K562 (cell line): ENCODE measurements around the gene PTPRU. TPM values are rescaled to one million over a fixed set of nuclear protein-coding genes. Genes with fewer than 3 reads are reported as not detected.

Source experiments
- CBX8 ChIP-seq: fragments of 200-600 bp; sonication (generic); IDR thresholded peaks from 2 replicates; pipeline ENCODE4 v1.6.1; 2012; ENCODE audit warnings: borderline replicate concordance, mixed run types, low read depth, mild to moderate bottlenecking, moderate library complexity, mixed read lengths, low read length, control low read depth, inconsistent platforms; ENCODE audit not compliant: poor library complexity, severe bottlenecking; ENCODE audit errors: extremely low read depth
- CHCHD3 ChIP-seq: fragments of 250-450 bp; sonication (Bioruptor Pico); IDR thresholded peaks from 2 replicates; pipeline ENCODE4 v2.1.2; 2022; ENCODE audit warnings: mild to moderate bottlenecking
- CREBBP ChIP-seq: IDR thresholded peaks from one replicate; pipeline ENCODE4 v1.6.1; 2012; ENCODE audit warnings: low read depth, mild to moderate bottlenecking, control low read depth, inconsistent platforms, low read length
- HEY1 ChIP-seq: fragments of 250-450 bp; sonication (Bioruptor Pico); IDR thresholded peaks from 2 replicates; pipeline ENCODE4 v1.5.0; 2020; ENCODE audit warnings: mild to moderate bottlenecking, moderate library complexity, borderline replicate concordance
- L3MBTL2 ChIP-seq: fragments of 450-650 bp; IDR thresholded peaks from 2 replicates; pipeline ENCODE4 v1.6.1; 2016; ENCODE audit warnings: mild to moderate bottlenecking, moderate library complexity
- NCOR1 ChIP-seq: fragments of 450-650 bp; IDR thresholded peaks from 2 replicates; pipeline ENCODE4 v1.6.1; 2016; ENCODE audit warnings: mild to moderate bottlenecking, moderate library complexity
- NFATC3 ChIP-seq: fragments of 450-650 bp; IDR thresholded peaks from 2 replicates; pipeline ENCODE4 v1.6.1; 2017; ENCODE audit warnings: mild to moderate bottlenecking
- NR2F6 ChIP-seq: fragments of 450-650 bp; formaldehyde crosslinking; IDR thresholded peaks from 2 replicates; pipeline ENCODE4 v1.4.0; 2020; ENCODE audit warnings: mild to moderate bottlenecking
- SP1 ChIP-seq: sonication (generic); formaldehyde crosslinking; IDR thresholded peaks from 2 replicates; pipeline ENCODE4 v1.8.1; 2022; ENCODE audit warnings: mild to moderate bottlenecking, missing genetic modification reagents
- TBL1XR1 ChIP-seq, 2 experiments: IDR thresholded peaks; 2 replicates each; pipeline ENCODE4 v1.6.1; 2012; ENCODE audit warnings: improper control_type of control experiment in 2 of 2, low read length in 2 of 2, mild to moderate bottlenecking in 1 of 2
- ZNF699 ChIP-seq: fragments of 250-450 bp; sonication (Bioruptor Pico); IDR thresholded peaks from 2 replicates; pipeline ENCODE4 v1.8.0; 2021; ENCODE audit warnings: mild to moderate bottlenecking, moderate library complexity; ENCODE audit not compliant: insufficient replicate concordance
- polyA plus RNA-seq, 8 experiments: library from polyadenylated mRNA; depleted of rRNA in 4 of 8; stranded (reverse) in 5 of 8; unstranded in 3 of 8; fragments of >200 nt; fragmentation: Nextera tagmentation in 2 of 8; fragmentation: Illumina TruSeq in 1 of 8; extraction: Ambion mirVana in 2 of 8; extraction: Trizol in 1 of 8; gene quantifications; 2 replicates each; pipeline versions ENCODE4 v1.2.1 to v1.2.3, GENCODE V29; 2011 to 2014; ENCODE audit warnings: inconsistent platforms in 1 of 8, missing spikeins in 1 of 8
- total RNA-seq, 7 experiments: library from RNA; depleted of rRNA in 6 of 7; stranded (reverse); fragments of >200 nt in 6 of 7; fragmentation: Illumina TruSeq in 2 of 7; extraction: Trizol in 2 of 7; gene quantifications; 2 replicates each; pipeline versions ENCODE4 v1.2.1 to v1.2.3, GENCODE V29; 2011 to 2021; ENCODE audit warnings: low replicate concordance in 1 of 7
- TF ChIP-seq, protein P1 (sequence below), 2 experiments: fragments of 450-650 bp; IDR thresholded peaks; 2 replicates each; pipeline ENCODE4 v1.6.1; 2016; ENCODE audit warnings: mild to moderate bottlenecking in 2 of 2, borderline replicate concordance in 1 of 2, low read depth in 1 of 2, moderate library complexity in 1 of 2
- TF ChIP-seq, protein P2 (sequence below), 3 experiments: fragments of 200-800 bp in 1 of 3; fragments of 250-450 bp in 1 of 3; fragments of 450-650 bp in 1 of 3; sonication (Bioruptor Pico) in 1 of 3; sonication (Bioruptor generic) in 1 of 3; formaldehyde crosslinking in 1 of 3; IDR thresholded peaks; 2 replicates each; pipeline versions ENCODE4 v1.6.1 to v1.8.0; 2016 to 2022; ENCODE audit warnings: mild to moderate bottlenecking in 2 of 3, missing genetic modification characterization in 2 of 3, missing compliant biosample characterization in 1 of 3, moderate library complexity in 1 of 3

Gene PTPRU
- total and polyA plus RNA-seq, 9 of the 15 experiments (the other 6 are each of a cell fraction or from before 2014, with no cell fraction given): 0.01 to 2.9 (median 1.0) TPM

GRCh38 chr1:29258189-29258975 lies 22.1 kb downstream of the PTPRU start (continued):
- TF ChIP-seq, protein P1, sequence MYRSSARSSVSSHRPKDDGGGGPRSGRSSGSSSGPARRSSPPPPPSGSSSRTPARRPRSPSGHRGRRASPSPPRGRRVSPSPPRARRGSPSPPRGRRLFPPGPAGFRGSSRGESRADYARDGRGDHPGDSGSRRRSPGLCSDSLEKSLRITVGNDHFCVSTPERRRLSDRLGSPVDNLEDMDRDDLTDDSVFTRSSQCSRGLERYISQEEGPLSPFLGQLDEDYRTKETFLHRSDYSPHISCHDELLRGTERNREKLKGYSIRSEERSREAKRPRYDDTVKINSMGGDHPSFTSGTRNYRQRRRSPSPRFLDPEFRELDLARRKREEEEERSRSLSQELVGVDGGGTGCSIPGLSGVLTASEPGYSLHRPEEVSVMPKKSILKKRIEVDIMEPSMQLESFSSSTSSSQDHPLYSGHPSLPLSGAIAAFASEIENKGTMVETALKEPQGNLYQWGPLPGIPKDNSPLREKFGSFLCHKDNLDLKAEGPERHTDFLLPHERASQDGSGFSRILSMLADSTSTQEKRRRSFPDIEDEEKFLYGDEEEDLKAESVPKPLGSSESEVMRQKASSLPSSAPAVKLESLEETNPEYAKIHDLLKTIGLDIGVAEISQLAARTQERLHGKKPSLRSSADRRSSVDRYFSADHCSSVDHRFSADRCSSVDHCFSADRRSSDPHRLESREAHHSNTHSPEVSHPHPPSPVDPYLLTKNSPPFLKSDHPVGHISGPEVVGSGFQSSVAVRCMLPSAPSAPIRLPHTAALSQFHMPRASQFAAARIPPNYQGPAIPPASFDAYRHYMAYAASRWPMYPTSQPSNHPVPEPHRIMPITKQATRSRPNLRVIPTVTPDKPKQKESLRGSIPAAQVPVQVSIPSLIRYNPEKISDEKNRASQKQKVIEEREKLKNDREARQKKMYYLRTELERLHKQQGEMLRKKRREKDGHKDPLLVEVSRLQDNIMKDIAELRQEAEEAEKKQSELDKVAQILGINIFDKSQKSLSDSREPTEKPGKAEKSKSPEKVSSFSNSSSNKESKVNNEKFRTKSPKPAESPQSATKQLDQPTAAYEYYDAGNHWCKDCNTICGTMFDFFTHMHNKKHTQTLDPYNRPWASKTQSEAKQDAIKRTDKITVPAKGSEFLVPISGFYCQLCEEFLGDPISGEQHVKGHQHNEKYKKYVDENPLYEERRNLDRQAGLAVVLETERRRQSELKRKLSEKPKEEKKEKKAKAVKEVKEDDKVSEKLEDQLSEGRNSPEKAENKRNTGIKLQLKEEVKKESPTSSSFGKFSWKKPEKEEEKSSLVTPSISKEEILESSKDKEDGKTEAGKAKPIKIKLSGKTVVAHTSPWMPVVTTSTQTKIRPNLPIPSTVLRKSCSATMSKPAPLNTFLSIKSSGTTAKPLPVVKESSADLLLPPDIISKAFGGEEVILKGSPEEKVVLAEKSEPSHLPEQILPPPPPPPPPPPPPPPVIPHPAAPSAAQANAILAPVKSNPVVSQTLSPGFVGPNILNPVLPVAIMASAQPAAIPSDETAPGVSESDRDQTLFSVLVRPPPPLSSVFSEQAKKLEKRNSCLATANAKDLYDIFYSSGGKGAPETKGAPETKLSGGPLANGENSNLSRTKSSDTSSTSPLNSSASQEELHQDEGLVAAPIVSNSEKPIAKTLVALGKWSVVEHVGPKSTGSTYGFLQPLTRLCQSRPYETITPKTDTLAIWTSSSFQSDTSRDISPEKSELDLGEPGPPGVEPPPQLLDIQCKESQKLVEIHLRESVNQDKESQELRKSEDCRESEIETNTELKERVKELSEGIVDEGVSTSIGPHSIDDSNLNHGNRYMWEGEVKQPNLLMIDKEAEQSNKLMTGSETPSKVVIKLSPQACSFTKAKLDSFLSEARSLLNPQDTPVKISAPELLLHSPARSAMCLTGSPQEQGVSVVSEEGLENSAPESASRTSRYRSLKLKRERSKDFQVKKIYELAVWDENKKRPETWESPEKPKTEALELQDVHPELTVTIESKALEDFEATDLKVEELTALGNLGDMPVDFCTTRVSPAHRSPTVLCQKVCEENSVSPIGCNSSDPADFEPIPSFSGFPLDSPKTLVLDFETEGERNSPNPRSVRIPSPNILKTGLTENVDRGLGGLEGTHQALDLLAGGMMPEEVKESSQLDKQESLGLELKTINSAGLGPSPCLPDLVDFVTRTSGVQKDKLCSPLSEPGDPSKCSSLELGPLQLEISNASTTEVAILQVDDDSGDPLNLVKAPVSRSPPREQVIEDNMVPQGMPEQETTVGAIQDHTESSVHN (IDR thresholded peaks at IDR 0.05; ENCODE audit: borderline replicate concordance in 1 of 2, low read depth in 1 of 2): no peak
- TF ChIP-seq HEY1: no peak
- peak; percentile 63 for TF ChIP-seq NCOR1
- no peak for TF ChIP-seq CREBBP
- 0 out of 4 replicates have a peak, but pooled peaks of 1 of the 2 experiments have one; percentile 23 for TF ChIP-seq TBL1XR1 (IDR thresholded peaks at IDR 0.05; ENCODE audit: low read length in 2 of 2)
- TF ChIP-seq CHCHD3 (CRISPR knock-in tag): no peak
- no peak for TF ChIP-seq L3MBTL2
- no peak for TF ChIP-seq NR2F6 (CRISPR knock-in tag)
- TF ChIP-seq, protein P2, sequence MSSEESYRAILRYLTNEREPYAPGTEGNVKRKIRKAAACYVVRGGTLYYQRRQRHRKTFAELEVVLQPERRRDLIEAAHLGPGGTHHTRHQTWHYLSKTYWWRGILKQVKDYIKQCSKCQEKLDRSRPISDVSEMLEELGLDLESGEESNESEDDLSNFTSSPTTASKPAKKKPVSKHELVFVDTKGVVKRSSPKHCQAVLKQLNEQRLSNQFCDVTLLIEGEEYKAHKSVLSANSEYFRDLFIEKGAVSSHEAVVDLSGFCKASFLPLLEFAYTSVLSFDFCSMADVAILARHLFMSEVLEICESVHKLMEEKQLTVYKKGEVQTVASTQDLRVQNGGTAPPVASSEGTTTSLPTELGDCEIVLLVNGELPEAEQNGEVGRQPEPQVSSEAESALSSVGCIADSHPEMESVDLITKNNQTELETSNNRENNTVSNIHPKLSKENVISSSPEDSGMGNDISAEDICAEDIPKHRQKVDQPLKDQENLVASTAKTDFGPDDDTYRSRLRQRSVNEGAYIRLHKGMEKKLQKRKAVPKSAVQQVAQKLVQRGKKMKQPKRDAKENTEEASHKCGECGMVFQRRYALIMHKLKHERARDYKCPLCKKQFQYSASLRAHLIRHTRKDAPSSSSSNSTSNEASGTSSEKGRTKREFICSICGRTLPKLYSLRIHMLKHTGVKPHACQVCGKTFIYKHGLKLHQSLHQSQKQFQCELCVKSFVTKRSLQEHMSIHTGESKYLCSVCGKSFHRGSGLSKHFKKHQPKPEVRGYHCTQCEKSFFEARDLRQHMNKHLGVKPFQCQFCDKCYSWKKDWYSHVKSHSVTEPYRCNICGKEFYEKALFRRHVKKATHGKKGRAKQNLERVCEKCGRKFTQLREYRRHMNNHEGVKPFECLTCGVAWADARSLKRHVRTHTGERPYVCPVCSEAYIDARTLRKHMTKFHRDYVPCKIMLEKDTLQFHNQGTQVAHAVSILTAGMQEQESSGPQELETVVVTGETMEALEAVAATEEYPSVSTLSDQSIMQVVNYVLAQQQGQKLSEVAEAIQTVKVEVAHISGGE (CRISPR knock-in tag; IDR thresholded peaks at IDR 0.05): no peak
- TF ChIP-seq NFATC3: no peak
- no peak for TF ChIP-seq SP1
- no peak for TF ChIP-seq CBX8
- no peak for TF ChIP-seq ZNF699
